NCI-H187 treated with DMSO at 0.1 percent for 48 hours (cell line): ENCODE measurements around the gene ENDOD1.

Experiments
- DNase-seq: peaks from one replicate; lab custom pipeline; 2025; lab: John Stamatoyannopoulos, UW

ENDOD1 gene

GRCh38 chr11:95076416-95076815 is 13.2 kb upstream of the ENDOD1 start:
- DNase-seq, result no peak

GRCh38 chr11:95076981-95077380 is 12.7 kb upstream of the ENDOD1 start:
- no peak for DNase-seq

GRCh38 chr11:95078526-95078925 is 11.1 kb upstream of the ENDOD1 start:
- no peak for DNase-seq

GRCh38 chr11:95081010-95081409 is 8.6 kb upstream of the ENDOD1 start:
- DNase-seq, result no peak

GRCh38 chr11:95081412-95081811 is 8.2 kb upstream of the ENDOD1 start:
- DNase-seq, result no peak

- no peak for DNase-seq
These were observed 7.1 kb upstream of the ENDOD1 start for GRCh38 chr11:95082576-95083001.

- no peak for DNase-seq
These were observed 5.1 kb upstream of the ENDOD1 start for GRCh38 chr11:95084509-95084908.

- no peak for DNase-seq
These were observed 4.4 kb upstream of the ENDOD1 start for GRCh38 chr11:95085117-95085816.

- no peak for DNase-seq
These were observed 3.5 kb upstream of the ENDOD1 start for GRCh38 chr11:95086151-95086550.

- no peak for DNase-seq
These were observed 2.6 kb upstream of the ENDOD1 start for GRCh38 chr11:95086836-95087570.

- no peak for DNase-seq
These were observed 563 bp upstream of the ENDOD1 start for GRCh38 chr11:95088946-95089619.

GRCh38 chr11:95091663-95092180 is 2.1 kb downstream of the ENDOD1 start:
- no peak for DNase-seq

GRCh38 chr11:95092549-95093324 is 3.1 kb downstream of the ENDOD1 start:
- DNase-seq, result no peak

GRCh38 chr11:95093548-95093947 is 3.9 kb downstream of the ENDOD1 start:
- DNase-seq, result no peak

GRCh38 chr11:95095858-95096587 is 6.4 kb downstream of the ENDOD1 start:
- DNase-seq, result no peak

- no peak for DNase-seq
These were observed 7.6 kb downstream of the ENDOD1 start for GRCh38 chr11:95097209-95097608.

- no peak for DNase-seq
These were observed 9.2 kb downstream of the ENDOD1 start for GRCh38 chr11:95098826-95099225.

GRCh38 chr11:95100191-95100648 is 10.6 kb downstream of the ENDOD1 start:
- no peak for DNase-seq

- DNase-seq, result no peak
These were observed 11.3 kb downstream of the ENDOD1 start for GRCh38 chr11:95100856-95101507.

GRCh38 chr11:95101935-95102334 is 12.3 kb downstream of the ENDOD1 start:
- DNase-seq, result no peak

GRCh38 chr11:95102733-95103132 is 13.1 kb downstream of the ENDOD1 start:
- DNase-seq, result no peak
